H1 (cell line): ENCODE measurements around the gene DNER. TPM values are rescaled to one million over a fixed set of nuclear protein-coding genes. Genes with fewer than 3 reads are reported as not detected.

Source experiments
- CTCF ChIA-PET: fragments of 300-600 bp; sonication (Branson Sonifier 250); formaldehyde crosslinking; loops from one replicate; lab custom pipeline; 2021; ENCODE audit not compliant: partially characterized antibody; lab: Charles Lee
- POLR2A ChIA-PET: fragments of 300-600 bp; sonication (Branson Sonifier 250); formaldehyde crosslinking; loops from one replicate; lab custom pipeline; 2021; ENCODE audit warnings: inconsistent platforms; ENCODE audit not compliant: partially characterized antibody; lab: Charles Lee
- DNase-seq, 2 experiments: peaks; one replicate each; pipeline versions ENCODE4 v3.0.0 to v3.0.0-alpha.2; 2010 to 2022; ENCODE audit warnings: low spot score in 2 of 2, low read depth in 1 of 2, mixed read lengths in 1 of 2
- FAIRE-seq: peaks from 2 replicates; lab custom pipeline; 2011; peaks lifted over from hg19 to GRCh38; lab: Jason Lieb, UNC
- H2AFZ ChIP-seq: 2 replicates; pipeline ENCODE4 v1.8.1; 2012; ENCODE audit warnings: low read length, inconsistent platforms
- H2AK5ac ChIP-seq: 2 replicates; pipeline ENCODE4 v1.6.1; 2013; ENCODE audit warnings: low read depth, low read length
- H2BK120ac ChIP-seq: replicated peaks from 2 replicates; pipeline ENCODE3; 2013; ENCODE audit warnings: low read depth, low read length, inconsistent platforms
- H2BK12ac ChIP-seq: 2 replicates; pipeline ENCODE4 v1.6.1; 2013; ENCODE audit warnings: low read depth, low read length
- H2BK15ac ChIP-seq: 2 replicates; pipeline ENCODE4 v1.6.1; 2013; ENCODE audit warnings: low read length
- H2BK20ac ChIP-seq: 2 replicates; pipeline ENCODE4 v1.6.1; 2013; ENCODE audit warnings: low read length
- H2BK5ac ChIP-seq: 2 replicates; pipeline ENCODE4 v1.6.1; 2013; ENCODE audit warnings: low read depth, low read length
- H3K14ac ChIP-seq: 2 replicates; pipeline ENCODE4 v1.6.1; 2013; ENCODE audit warnings: inconsistent platforms; ENCODE audit not compliant: insufficient read length
- H3K18ac ChIP-seq: 2 replicates; pipeline ENCODE4 v1.6.1; 2013; ENCODE audit warnings: low read length; ENCODE audit errors: extremely low read depth
- H3K23ac ChIP-seq: 2 replicates; pipeline ENCODE4 v1.6.1; 2013; ENCODE audit warnings: inconsistent platforms; ENCODE audit not compliant: insufficient read length
- H3K23me2 ChIP-seq: 2 replicates; pipeline ENCODE4 v1.6.1; 2013; ENCODE audit warnings: low read depth, low read length
- H3K27ac ChIP-seq: 2 replicates; pipeline ENCODE4 v1.6.1; 2011; ENCODE audit warnings: low read depth, low read length, inconsistent platforms
- H3K27me3 ChIP-seq, 4 experiments: replicated peaks in 1 of 4; 1 replicate in 1 of 4; 2 replicates in 3 of 4; pipeline versions ENCODE4 v1.6.1 to v1.8.1; 2011 to 2013; ENCODE audit warnings: low read length in 3 of 4, mild to moderate bottlenecking in 3 of 4, inconsistent platforms in 2 of 4, mixed read lengths in 2 of 4, moderate library complexity in 1 of 4; ENCODE audit not compliant: control insufficient read depth in 3 of 4, insufficient read depth in 3 of 4; ENCODE audit errors: extremely low read depth in 1 of 4
- H3K36me3 ChIP-seq, 4 experiments: 2 replicates each; pipeline versions ENCODE4 v1.6.1 to v1.8.1; 2011 to 2013; ENCODE audit warnings: mild to moderate bottlenecking in 4 of 4, low read length in 3 of 4, moderate library complexity in 2 of 4, control low read depth in 1 of 4, inconsistent platforms in 1 of 4; ENCODE audit not compliant: insufficient read depth in 4 of 4, control insufficient read depth in 2 of 4
- H3K4ac ChIP-seq: replicated peaks from 2 replicates; pipeline ENCODE3; 2013; ENCODE audit warnings: low read length, low read depth, mixed read lengths, inconsistent platforms; ENCODE audit not compliant: insufficient read length
- H3K4me1 ChIP-seq, 4 experiments: replicated peaks in 1 of 4; 1 replicate in 1 of 4; 2 replicates in 3 of 4; pipeline versions ENCODE4 v1.6.1 to v1.8.1; 2011 to 2013; ENCODE audit warnings: low read length in 3 of 4, inconsistent platforms in 2 of 4, mixed read lengths in 1 of 4; ENCODE audit not compliant: insufficient read depth in 4 of 4, control insufficient read depth in 3 of 4
- H3K4me2 ChIP-seq, 2 experiments: 2 replicates each; pipeline versions ENCODE4 v1.6.1 to v1.8.1; 2011 to 2013; ENCODE audit warnings: low read depth in 2 of 2, low read length in 2 of 2, control low read depth in 1 of 2, inconsistent platforms in 1 of 2, mild to moderate bottlenecking in 1 of 2; ENCODE audit not compliant: insufficient read depth in 1 of 2
- H3K4me3 ChIP-seq, 4 experiments: fragments of 200-600, 300-600 bp in 1 of 4; sonication (generic), shearing (Covaris generic), sonication (Bioruptor Twin) in 1 of 4; 2 replicates each; pipeline versions ENCODE4 v1.5.1 to v1.8.1; 2011 to 2016; ENCODE audit warnings: low read length in 4 of 4, low read depth in 3 of 4, control low read depth in 2 of 4, inconsistent platforms in 2 of 4, mild to moderate bottlenecking in 2 of 4, mixed read lengths in 1 of 4, moderate library complexity in 1 of 4; ENCODE audit not compliant: insufficient read depth in 2 of 4; ENCODE audit errors: extremely low read depth in 1 of 4
- H3K56ac ChIP-seq: replicated peaks from 2 replicates; pipeline ENCODE3; 2013; ENCODE audit warnings: low read depth, mild to moderate bottlenecking, mixed read lengths, low read length, inconsistent platforms; ENCODE audit not compliant: insufficient read length
- H3K79me1 ChIP-seq: 2 replicates; pipeline ENCODE4 v1.6.1; 2013; ENCODE audit warnings: low read depth, low read length, control low read depth
- H3K79me2 ChIP-seq, 2 experiments: 2 replicates each; pipeline versions ENCODE4 v1.6.1 to v1.8.1; 2012 to 2013; ENCODE audit warnings: low read length in 2 of 2, mild to moderate bottlenecking in 2 of 2, inconsistent platforms in 1 of 2; ENCODE audit not compliant: insufficient read depth in 2 of 2, control insufficient read depth in 1 of 2
- H3K9ac ChIP-seq, 4 experiments: replicated peaks in 1 of 4; 1 replicate in 1 of 4; 2 replicates in 3 of 4; pipeline versions ENCODE4 v1.6.1 to v1.8.1; 2011 to 2013; ENCODE audit warnings: low read depth in 3 of 4, low read length in 3 of 4, control low read depth in 2 of 4, mild to moderate bottlenecking in 2 of 4, moderate library complexity in 2 of 4, inconsistent platforms in 1 of 4; ENCODE audit errors: extremely low read depth in 1 of 4
- H3K9me3 ChIP-seq, 2 experiments: 2 replicates each; pipeline versions ENCODE4 v1.6.1 to v1.8.1; 2012 to 2013; ENCODE audit warnings: mild to moderate bottlenecking in 2 of 2, moderate library complexity in 2 of 2, control low read depth in 1 of 2, inconsistent platforms in 1 of 2, low read depth in 1 of 2, low read length in 1 of 2, mixed read lengths in 1 of 2; ENCODE audit not compliant: insufficient read depth in 2 of 2
- H4K20me1 ChIP-seq, 2 experiments: replicated peaks in 1 of 2; 2 replicates each; pipeline versions ENCODE3 to v1.8.1; 2011 to 2013; ENCODE audit warnings: inconsistent platforms in 2 of 2, low read length in 2 of 2, mild to moderate bottlenecking in 1 of 2; ENCODE audit not compliant: insufficient read depth in 2 of 2, control insufficient read depth in 1 of 2
- H4K5ac ChIP-seq: 2 replicates; pipeline ENCODE4 v1.6.1; 2013; ENCODE audit warnings: low read length, low read depth, mixed read lengths, inconsistent platforms; ENCODE audit not compliant: insufficient read length
- H4K8ac ChIP-seq: 2 replicates; pipeline ENCODE4 v1.8.0; 2013; ENCODE audit warnings: mild to moderate bottlenecking, moderate library complexity, low read length, inconsistent platforms; ENCODE audit not compliant: insufficient read depth; ENCODE audit errors: extremely low read depth
- H4K91ac ChIP-seq: replicated peaks from 2 replicates; pipeline ENCODE3; 2013; ENCODE audit warnings: low read length, mixed read lengths, inconsistent platforms; ENCODE audit not compliant: insufficient read length
- JUN ChIP-seq: IDR thresholded peaks from 2 replicates; pipeline ENCODE4 v1.6.1; 2011; ENCODE audit warnings: low read depth, mild to moderate bottlenecking, improper control_type of control experiment, low read length
- KDM4A ChIP-seq: IDR thresholded peaks from one replicate; pipeline ENCODE4 v1.7.1; 2012; ENCODE audit warnings: low read depth, mild to moderate bottlenecking, moderate library complexity, low read length, inconsistent platforms; ENCODE audit not compliant: severe bottlenecking
- MAFK ChIP-seq: IDR thresholded peaks from 2 replicates; pipeline ENCODE4 v1.6.1; 2012; ENCODE audit warnings: low read depth, mild to moderate bottlenecking, improper control_type of control experiment, low read length
- POLR2A ChIP-seq, 2 experiments: IDR thresholded peaks; 1 replicate in 1 of 2; 2 replicates in 1 of 2; pipeline ENCODE4 v1.6.1; 2011; ENCODE audit warnings: low read depth in 2 of 2, low read length in 2 of 2, mild to moderate bottlenecking in 2 of 2; ENCODE audit errors: control extremely low read depth in 1 of 2
- SIRT6 ChIP-seq: IDR thresholded peaks from one replicate; pipeline ENCODE4 v1.7.1; 2012; ENCODE audit warnings: low read length, inconsistent platforms
- SRF ChIP-seq: IDR thresholded peaks from 2 replicates; pipeline ENCODE4 v1.6.1; 2011; ENCODE audit warnings: mild to moderate bottlenecking, low read depth, low read length, moderate library complexity
- TAF7 ChIP-seq: optimal IDR thresholded peaks from 2 replicates; pipeline ENCODE3; 2011; ENCODE audit warnings: low read depth, mild to moderate bottlenecking, inconsistent platforms, low read length, moderate library complexity, borderline replicate concordance
- whole genome bisulfite sequencing, 2 experiments: shearing (Covaris generic) in 1 of 2; methylation state at CpG; one replicate each; pipeline versions ENCODE4 v1.1.6 to v1.1.7; 2013 to 2015; ENCODE audit warnings: low lambda C conversion rate in 2 of 2, mixed read lengths in 2 of 2, inconsistent platforms in 1 of 2, low coverage in 1 of 2, missing lambda C conversion rate in 1 of 2; ENCODE audit not compliant: insufficient replicate concordance in 2 of 2, insufficient coverage in 1 of 2, insufficient read length in 1 of 2; ENCODE audit errors: extremely low coverage in 1 of 2, missing lambda C conversion rate in 1 of 2; 5-methylcytosine and 5-hydroxymethylcytosine counted together
- polyA plus RNA-seq, 7 experiments: library from polyadenylated mRNA; depleted of rRNA in 3 of 7; stranded (reverse) in 5 of 7; unstranded in 2 of 7; fragments of >200 nt in 5 of 7; fragments of 200-250 nt in 2 of 7; gene quantifications; 1 replicate in 5 of 7; 2 replicates in 1 of 7; 4 replicates in 1 of 7; pipeline versions ENCODE4 v1.2.1 to v1.2.3, GENCODE V29; 2011 to 2013; ENCODE audit warnings: missing spikeins in 2 of 7, mixed read lengths in 2 of 7
- total RNA-seq: library from RNA; stranded (reverse); fragmentation: NEBNext Ultra II Directional; extraction: Animal tissue kit (Norgen Biotek cat#: 25700); gene quantifications from 2 replicates; pipeline ENCODE4 v1.2.1, GENCODE V29; 2021
- TF ChIP-seq, protein P1 (sequence below): IDR thresholded peaks from 2 replicates; pipeline ENCODE4 v1.6.1; 2011; ENCODE audit warnings: low read length, improper control_type of control experiment

The DNER gene
- total and polyA plus RNA-seq, 2 of the 8 experiments (the other 6 are each of a cell fraction or from before 2014, with no cell fraction given) = 6.8 to 16.3 TPM

DNA sequence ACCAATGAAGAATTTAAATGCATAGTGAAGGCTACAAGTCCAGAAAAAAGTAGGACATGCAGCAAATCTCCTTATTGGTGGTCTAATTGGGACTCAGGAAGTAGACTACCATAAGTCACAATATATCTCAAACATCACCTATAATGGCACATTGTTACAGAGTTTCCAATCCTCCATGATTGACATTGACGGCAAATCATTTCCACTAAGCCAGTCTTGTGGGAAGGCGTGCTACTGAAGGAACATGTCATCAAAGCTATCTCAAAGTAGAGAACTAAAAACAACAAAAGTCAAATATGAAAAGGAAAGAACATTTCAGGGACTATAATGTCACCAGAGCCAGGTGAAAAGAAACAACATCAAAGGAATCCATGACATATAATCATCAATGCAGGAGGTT lies 276.9 kb downstream of the DNER start:
- Histone ChIP-seq H3K4me3 (no peak overlapping the region), H4K20me1 (no peaks in the 10 kb centered on the region), H3K56ac (no peak overlapping the region), H3K79me1 (no peaks in the 10 kb centered on the region), H3K9ac (no peak overlapping the region), H2BK5ac (no peak overlapping the region), H3K36me3 (no peaks in the 10 kb centered on the region; a peak in 1 of 8 replicates), H3K9me3 (no peaks in the 10 kb centered on the region), H2BK120ac (no peak overlapping the region), H3K27ac (no peak overlapping the region), H3K4me1 (no peaks in the 10 kb centered on the region), H3K18ac (no peak overlapping the region), H3K79me2 (no peaks in the 10 kb centered on the region), H3K14ac (no peak overlapping the region), H2BK15ac (no peak overlapping the region), H3K23ac (no peak overlapping the region), H3K4ac (no peak overlapping the region), H3K4me2 (no peak overlapping the region), H2BK20ac (no peak overlapping the region), H4K8ac (no peak overlapping the region), H4K91ac (no peak overlapping the region), H3K23me2 (no peaks in the 10 kb centered on the region; the same call in 1 of the 2 replicates), H3K27me3 (no peaks in the 10 kb centered on the region), H2BK12ac (no peak overlapping the region), H2AFZ (no peak overlapping the region), H2AK5ac (no peak overlapping the region), H4K5ac (no peak overlapping the region)
- WGBS, 2 experiments = 96% methylated on average over 2 of the region's 2 CpGs; no CpG with 5 or more reads in 1 of the 2 experiments
- no peak for DNase-seq
- ChIA-PET POLR2A (no interaction called here), CTCF (interaction anchor here (1.1 to 1.2 kb wide), 2 partner anchors 29 to 140 kb away, joined by 3 read pairs; no protein-coding TSS in a partner anchor)
- TF ChIP-seq SRF = no peak
- no peak for TF ChIP-seq SIRT6
- no peak for TF ChIP-seq JUN
- no peak for TF ChIP-seq KDM4A
- TF ChIP-seq MAFK = no peak
- TF ChIP-seq, protein P1, sequence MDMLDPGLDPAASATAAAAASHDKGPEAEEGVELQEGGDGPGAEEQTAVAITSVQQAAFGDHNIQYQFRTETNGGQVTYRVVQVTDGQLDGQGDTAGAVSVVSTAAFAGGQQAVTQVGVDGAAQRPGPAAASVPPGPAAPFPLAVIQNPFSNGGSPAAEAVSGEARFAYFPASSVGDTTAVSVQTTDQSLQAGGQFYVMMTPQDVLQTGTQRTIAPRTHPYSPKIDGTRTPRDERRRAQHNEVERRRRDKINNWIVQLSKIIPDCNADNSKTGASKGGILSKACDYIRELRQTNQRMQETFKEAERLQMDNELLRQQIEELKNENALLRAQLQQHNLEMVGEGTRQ = no peak
- TF ChIP-seq POLR2A (IDR thresholded peaks at IDR 0.05; ENCODE audit: control extremely low read depth in 1 of 2, low read depth in 2 of 2, low read length in 2 of 2) = no peak
- no peak for TF ChIP-seq TAF7
- no peak for FAIRE-seq
